H54 (cell line): ENCODE measurements around the gene DGKB.

Experiments
- DNase-seq: peaks from one replicate; pipeline ENCODE4 v3.0.0; 2011; ENCODE audit warnings: low spot score, mixed read lengths; ENCODE audit not compliant: insufficient read length
- FAIRE-seq: peaks from 3 replicates; lab custom pipeline; 2011; peaks lifted over from hg19 to GRCh38; lab: Jason Lieb, UNC
- POLR2A ChIP-seq: IDR thresholded peaks from 2 replicates; pipeline ENCODE4 v1.6.1; 2011; ENCODE audit warnings: low read depth, mild to moderate bottlenecking, low read length

DGKB gene

DNA sequence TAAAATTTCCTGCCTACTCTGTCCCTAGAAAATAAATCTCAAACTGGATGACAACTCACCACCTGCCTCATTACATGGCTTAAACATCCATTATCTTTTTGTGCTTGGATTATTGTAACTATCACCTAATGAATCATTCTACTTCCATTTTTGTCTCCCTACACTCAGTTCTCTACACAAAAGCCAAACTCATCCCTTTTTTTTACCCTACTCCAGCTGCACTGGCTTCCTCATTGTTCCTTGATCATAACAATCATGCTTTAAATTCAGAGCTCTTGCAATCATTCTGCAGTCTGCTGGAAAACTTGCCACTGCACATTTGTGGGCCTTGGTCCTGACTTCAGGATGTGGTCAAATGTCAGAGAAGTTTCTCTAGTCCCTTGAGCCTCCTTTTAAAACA is 280.0 kb downstream of the DGKB start:
- peak; percentile 84 for FAIRE-seq
- no peak for TF ChIP-seq POLR2A
- no peak for DNase-seq

DNA sequence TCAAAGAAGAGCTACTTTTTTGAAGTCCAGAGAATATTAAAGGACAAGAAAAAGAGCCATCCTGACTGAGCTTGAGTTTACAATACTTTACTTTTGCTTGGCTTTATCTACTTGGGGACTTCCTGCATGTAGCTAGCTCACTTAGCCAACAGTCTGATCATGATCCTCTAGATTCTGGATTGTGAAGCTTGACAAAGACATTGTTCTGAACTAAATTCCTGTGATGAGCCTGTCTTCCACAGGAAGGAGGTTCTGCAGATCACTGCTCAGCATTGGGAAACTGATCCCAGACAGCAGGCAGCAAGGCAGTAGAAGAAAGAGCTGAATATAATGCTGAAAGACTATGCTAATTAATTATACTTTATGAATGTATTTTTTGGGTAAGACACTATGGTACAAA is 296.4 kb downstream of the DGKB start:
- DNase-seq (no peak), FAIRE-seq (peak; percentile 95)
- TF ChIP-seq POLR2A = no peak

DNA sequence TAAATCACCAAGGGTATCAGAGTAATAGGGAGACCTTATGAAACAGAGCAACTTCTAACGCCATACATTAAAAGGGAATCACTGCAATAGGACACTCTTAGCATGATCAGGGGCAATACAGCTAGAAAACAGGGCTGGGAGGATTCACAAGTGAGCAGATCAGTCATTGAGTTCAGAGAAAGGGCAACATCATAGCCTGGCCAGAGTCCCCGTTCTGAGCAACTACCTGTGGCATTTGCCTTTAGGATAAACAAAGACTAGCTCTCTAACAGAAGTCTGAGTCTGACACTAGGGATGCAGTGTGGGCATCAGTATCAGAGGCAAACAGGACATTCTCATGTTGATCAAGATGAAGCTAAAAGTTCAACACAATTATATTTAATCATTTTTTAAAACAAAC is 297.9 kb downstream of the DGKB start:
- DNase-seq (no peak), FAIRE-seq (peak; percentile 97)
- TF ChIP-seq POLR2A = no peak

DNA sequence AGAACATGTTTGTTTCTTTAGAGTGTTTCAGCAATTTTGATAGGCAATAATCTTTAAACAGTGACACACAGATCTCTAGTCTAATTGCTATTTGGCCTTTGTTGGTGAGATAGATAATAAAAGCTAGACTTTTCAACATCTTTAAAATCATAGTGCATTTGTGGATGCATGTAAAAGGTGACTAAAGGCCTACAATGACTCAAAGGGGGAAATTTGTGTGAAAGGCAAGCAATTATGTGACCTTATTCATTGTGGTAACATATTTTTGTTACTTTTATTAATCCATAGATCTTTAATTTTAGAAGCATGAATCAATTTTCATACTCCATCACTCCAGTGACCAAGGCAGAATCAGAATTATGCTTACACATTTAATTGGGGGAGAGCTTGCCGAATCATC is 299.7 kb downstream of the DGKB start:
- FAIRE-seq = peak; percentile 91
- no peak for DNase-seq
- no peak for TF ChIP-seq POLR2A

DNA sequence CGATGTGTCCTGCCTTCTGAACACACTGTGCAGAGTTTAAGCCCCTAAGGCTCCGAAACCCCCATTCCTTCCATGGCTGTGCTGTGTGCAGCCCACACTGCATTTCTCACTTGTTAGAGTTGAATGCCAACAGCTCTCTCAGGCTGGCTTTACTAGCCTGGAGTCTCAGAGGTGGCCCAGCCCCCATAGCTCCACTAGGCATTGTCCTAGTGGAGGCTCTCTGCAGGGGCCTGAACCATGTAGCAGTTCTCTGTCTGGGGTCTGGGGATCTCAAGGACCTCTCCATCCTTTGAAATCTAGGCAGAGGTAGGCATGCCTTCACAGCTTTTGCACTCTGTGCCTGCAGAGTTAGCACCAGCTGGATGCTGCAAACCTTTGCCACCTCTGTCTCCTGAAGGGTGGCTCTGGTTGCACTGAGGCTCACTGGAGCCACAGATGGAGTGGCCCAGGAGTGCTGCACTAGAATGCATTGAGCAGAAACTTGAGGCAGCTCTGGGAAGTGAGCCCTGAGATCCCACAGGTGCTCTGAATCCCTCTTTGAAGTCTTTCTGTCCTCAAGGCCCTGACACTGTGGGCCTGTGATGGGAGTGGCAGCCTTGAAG is 301.7 kb downstream of the DGKB start:
- TF ChIP-seq POLR2A = no peak
- no peak for FAIRE-seq

DNA sequence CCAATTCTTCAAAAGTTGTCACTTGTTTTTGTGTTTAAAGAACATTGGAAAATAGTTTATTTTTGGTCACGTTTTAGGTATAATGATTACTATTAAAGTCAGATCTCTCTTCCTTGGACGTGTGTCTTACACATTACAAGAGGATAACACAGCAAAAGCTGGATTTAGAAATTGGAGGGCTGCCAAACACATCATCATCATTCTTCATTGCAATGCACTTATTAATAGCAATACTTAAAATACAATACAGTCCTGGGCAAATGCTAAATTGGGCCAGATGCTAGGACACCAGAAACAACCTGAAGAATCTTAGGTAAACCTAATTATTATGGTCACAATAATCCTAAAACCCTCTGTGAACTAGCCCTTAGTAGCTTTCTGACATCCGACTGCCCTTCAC is 303.6 kb downstream of the DGKB start:
- FAIRE-seq (no peak), DNase-seq (no peak)

More for the DNA sequence above, 301.7 kb downstream of the DGKB start:
- no peak for DNase-seq

DNA sequence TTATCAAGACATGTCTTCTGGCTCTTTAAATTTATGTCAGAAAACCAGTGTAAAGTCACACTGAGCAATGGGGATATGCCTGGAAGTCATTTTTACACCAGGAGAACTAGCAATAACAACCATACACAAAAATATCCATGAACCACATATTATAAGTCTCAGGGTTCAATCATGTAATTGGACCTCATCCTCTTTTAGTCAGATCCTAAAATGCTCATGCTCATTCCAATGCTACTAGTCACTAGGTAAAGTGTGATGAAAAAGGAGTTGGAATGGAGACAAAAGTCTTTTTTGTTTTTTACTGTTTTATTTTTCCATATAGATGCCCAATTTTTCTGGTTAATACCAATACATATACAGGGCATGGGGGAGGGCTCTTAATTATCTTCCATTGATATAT is 306.1 kb downstream of the DGKB start:
- DNase-seq = no peak
- no peak for TF ChIP-seq POLR2A
- FAIRE-seq = peak; percentile 94

More for the DNA sequence above, 303.6 kb downstream of the DGKB start:
- TF ChIP-seq POLR2A = no peak

DNA sequence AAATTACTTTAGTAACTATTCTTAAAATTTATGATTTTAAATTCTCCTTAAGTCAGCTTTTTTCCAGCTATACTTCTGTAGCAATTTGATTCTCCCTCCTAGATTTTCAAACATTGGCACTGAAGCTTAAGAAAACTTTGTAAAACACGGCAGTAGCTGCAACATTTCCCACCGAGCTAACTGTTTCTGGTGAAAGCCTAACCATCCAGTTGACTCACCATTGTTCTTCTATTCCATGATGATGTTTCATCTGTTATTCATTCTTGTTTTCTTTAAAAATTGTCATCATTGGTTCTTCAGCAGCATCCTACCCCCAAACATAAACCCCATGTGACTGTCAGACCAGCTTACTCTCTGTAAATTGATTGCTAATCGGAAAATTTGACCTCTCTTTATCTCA is 312.3 kb downstream of the DGKB start:
- FAIRE-seq (peak; percentile 33), DNase-seq (no peak)
- no peak for TF ChIP-seq POLR2A

DNA sequence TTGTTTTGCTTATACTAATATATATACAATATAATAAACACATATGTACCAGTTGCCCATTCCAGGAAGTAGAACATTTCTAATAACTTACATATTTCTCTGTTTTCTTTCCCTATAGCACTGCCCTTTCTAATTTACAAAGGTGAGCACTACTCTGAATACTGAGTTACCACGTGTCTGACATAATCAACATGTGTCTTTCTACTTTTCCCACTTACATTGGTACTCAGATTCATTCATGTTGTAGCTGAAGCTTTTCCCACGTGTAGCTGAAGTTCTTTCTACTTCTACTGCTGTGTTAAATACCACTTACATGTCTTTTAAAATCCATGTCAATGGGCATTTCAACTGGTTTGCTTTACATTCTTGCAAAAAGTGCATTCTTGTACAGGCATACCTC is 317.3 kb downstream of the DGKB start:
- peak; percentile 33 for FAIRE-seq
- no peak for TF ChIP-seq POLR2A
- no peak for DNase-seq

DNA sequence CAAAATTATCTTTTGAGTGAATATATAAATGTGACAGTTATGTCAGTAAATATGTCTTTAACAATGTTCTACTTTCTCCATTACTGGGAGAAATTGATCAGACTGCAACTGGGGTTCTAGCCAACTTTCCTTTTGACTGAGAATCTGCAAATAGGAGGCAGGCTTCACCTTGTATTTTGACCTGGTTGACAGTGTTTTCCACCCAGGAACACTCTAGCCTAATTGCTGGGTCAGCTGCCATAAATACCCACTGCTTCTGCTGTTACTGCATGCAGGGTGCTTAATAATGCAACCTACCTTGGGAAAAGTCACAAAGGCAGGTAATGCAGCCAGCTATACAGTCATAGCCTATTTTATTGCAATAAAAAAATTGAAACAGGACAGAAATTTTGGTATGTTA is 319.0 kb downstream of the DGKB start:
- no peak for TF ChIP-seq POLR2A
- FAIRE-seq (no peak), DNase-seq (no peak)

DNA sequence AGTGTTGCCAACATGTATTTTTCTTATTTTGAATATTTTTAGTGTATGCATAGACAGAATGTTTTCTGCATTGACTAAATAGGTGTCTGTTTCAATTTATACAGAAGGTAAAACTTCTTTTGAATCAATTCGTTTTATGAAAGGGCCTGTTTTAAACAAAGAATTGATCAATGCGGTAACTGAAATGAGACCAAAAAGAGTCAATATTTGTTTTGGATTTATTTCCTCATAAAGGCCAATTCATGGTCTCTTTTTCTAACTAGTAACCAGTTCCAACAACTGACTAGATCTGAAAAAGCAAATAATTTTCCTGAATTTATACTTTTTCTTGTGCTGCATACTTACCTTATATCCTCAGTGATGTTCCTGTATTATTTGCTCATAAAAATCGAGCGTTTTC is 320.5 kb downstream of the DGKB start:
- no peak for TF ChIP-seq POLR2A
- no peak for DNase-seq

DNA sequence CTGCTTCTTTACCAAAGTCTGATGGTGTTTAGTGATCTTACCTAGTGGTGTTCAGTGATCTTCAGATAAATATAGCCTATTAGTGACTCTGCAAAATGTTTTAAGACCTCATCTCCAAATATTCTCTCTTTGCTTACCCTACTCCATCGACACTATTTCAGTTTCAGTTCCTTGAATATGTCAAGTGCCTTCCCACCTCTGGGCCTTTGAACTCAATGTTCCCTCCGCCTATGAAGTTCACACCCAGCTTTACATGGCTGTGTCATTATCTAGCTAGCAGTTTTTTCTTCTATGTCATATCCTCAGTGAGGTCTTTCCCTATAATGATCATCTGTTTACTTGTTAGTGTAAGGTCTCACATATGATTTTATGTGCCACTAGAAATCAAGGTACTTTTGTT is 322.6 kb downstream of the DGKB start:
- no peak for DNase-seq
- FAIRE-seq = peak; percentile 50
- no peak for TF ChIP-seq POLR2A

More for the DNA sequence above, 320.5 kb downstream of the DGKB start:
- FAIRE-seq = peak; percentile 88

DNA sequence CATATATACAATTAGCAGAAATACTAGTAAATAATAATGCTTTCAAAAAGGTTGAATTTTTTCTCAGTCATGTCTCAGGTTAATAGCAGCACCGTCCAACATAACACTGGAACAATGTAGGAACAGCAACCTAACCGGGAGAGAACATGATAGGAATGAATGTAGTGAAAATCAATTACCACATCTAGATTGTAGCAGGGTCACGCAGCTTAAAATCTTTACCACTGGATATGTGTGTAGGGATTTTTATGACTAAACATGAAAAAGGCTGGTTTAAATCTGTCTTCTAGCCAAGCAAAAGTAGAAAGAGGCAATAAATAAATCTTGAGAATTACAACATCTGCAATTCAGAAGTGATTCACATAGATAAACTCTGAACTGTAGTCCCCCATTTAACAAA is 326.0 kb downstream of the DGKB start:
- FAIRE-seq (peak; percentile 65), DNase-seq (no peak)
- no peak for TF ChIP-seq POLR2A

DNA sequence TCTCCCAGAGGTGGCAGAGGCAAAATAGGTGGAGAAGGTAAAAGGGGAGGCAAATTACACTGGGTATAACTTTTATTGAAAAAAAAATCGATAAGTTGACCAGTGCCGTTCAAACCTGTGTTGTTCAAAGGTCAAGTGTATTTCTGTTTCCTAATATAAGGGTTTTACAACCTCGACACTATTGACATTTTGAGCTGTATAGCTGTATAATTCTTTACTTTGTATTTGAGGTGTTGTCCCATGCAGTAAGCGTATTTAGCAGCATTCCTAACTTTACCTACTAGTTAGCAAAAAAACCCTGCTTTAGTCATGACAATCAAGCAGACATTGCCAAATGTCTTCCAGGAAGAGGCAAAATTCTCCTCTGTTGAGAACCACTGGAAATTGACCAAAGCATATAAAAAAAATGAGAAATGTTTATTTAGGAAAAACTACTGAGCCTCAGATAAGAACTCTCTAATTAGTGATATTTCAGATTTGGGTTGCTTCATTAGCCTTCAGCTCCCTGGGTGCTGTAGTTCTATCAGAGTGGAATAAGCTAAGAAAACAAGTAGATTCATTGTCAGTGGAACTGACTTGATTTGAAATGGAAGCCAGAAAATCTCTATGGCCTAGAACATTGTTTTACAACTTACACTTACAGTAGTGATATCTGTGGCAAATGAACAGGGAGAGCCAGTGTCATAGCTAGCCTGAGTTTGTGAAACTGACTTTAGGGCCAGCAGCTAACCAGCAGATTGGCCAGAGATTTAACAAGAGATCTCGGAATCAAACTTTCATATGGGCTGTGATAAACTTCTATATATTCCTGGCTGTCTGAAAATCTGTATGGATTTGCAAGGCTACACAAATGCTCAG is 331.6 kb downstream of the DGKB start:
- TF ChIP-seq POLR2A = no peak
- peak; percentile 81 for FAIRE-seq

DNA sequence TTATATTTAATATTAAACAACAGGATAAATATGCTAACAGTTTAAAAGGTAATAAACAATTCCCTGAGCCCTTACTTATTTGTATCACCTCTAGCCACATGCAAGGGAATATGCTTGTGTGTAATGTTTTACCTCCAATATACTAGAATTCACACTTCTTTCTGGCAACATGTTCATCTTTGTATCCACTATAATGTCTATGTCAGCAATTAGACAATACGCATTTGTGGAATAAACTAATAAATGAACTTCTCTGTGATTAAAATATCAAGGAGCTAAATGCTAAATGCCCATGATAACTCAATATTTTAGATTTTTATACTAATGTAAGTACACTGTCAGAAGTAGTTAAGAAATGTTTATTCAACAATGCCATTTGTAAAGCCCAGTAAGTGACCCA is 350.5 kb downstream of the DGKB start:
- FAIRE-seq = peak; percentile 27
- TF ChIP-seq POLR2A = no peak
- DNase-seq = no peak

More for the DNA sequence above, 331.6 kb downstream of the DGKB start:
- DNase-seq = no peak
